Stimulated activated effector memory CD8-positive, alpha-beta T cell treated with anti-CD3 and anti-CD28 coated beads, Interleukin-12 subunit alpha, Interleukin-12 subunit beta, amount 100 ng/mL, for 72 hours (primary cell): ENCODE data around the gene RNU1-2.
A peak's percentile ranks its signal among the peaks of the same experiment; 100 is the strongest.
"Not testable (repeated sequence)": the region's sequence is repeated elsewhere in the genome, so short reads cannot be mapped to it uniquely, and the experiment has no call there.

Source experiments
- ATAC-seq: fragments of 150-1000 bp; cut with Tn5 transposase; 2 replicates; pipeline ENCODE4 v1.10.0; 2021
- DNase-seq, 2 donors: peaks; one replicate each; pipeline ENCODE4 v3.0.0; 2021 to 2022; ENCODE audit warnings: low spot score in 2 of 2
- H3K27ac Mint-ChIP-seq: one replicate; pipeline ENCODE4 v1.8.0; 2022; ENCODE audit warnings: mild to moderate bottlenecking, mixed read lengths
- H3K36me3 Mint-ChIP-seq: one replicate; pipeline ENCODE4 v1.8.0; 2022; ENCODE audit warnings: mild to moderate bottlenecking, mixed read lengths
- H3K4me1 Mint-ChIP-seq: one replicate; pipeline ENCODE4 v1.8.0; 2022; ENCODE audit warnings: mixed read lengths
- H3K4me3 Mint-ChIP-seq: one replicate; pipeline ENCODE4 v1.8.0; 2022; ENCODE audit warnings: mild to moderate bottlenecking, mixed read lengths
- H3K9me3 Mint-ChIP-seq: one replicate; pipeline ENCODE4 v1.8.0; 2022; ENCODE audit warnings: mixed read lengths

The RNU1-2 gene

DNA sequence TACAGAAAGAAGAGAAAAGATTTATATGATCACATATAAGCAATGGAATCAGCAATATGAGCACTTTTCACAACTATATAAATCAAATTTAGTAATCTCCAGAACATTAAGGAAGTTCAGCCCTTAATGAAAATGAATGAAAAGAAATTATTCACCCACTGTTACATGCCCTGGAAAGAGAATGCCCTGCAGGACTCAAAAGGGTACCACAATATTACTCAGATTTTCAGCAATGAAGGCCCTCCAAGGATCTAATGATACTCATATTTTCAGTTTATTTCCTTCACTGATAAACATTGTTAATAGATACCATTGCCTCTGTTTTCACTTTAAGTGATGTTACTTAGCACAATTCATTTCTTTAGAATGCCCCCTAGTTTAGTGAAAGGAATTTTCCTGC, 2.5 kb downstream of the RNU1-2 start:
- DNase-seq, ATAC-seq, H3K9me3 Mint-ChIP-seq: not testable (repeated sequence)
- peak overlapping the region; percentile 100 for H3K27ac Mint-ChIP-seq
- peaks cover 56% of the 10 kb centered on the region for H3K4me1 Mint-ChIP-seq
- peak overlapping the region; percentile 68 for H3K4me3 Mint-ChIP-seq
- peaks cover 35% of the 10 kb centered on the region for H3K36me3 Mint-ChIP-seq

DNA sequence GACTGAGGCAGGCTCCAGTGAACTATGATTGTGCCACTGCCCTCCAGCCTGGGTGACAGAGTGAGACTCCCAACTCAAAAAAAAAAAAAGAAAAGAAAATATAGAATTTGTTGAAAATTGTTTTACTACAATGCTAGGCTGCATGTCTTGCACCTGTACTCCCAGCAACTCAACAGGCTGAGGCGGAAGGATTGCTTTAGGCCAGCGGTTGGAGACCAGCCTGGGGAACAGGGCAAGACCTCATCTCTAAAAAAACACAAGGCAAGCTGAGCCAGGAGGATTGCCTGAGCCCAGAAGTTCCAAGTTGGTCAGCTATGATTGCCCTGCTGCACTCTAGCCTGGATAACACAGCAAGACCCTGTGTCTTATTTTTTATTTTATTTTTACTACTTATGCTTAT, 3.2 kb downstream of the RNU1-2 start:
- not testable (repeated sequence) for H3K9me3 Mint-ChIP-seq, H3K4me3 Mint-ChIP-seq, DNase-seq, ATAC-seq, H3K27ac Mint-ChIP-seq
- H3K36me3 Mint-ChIP-seq = peaks cover 35% of the 10 kb centered on the region
- H3K4me1 Mint-ChIP-seq = peaks cover 62% of the 10 kb centered on the region

DNA sequence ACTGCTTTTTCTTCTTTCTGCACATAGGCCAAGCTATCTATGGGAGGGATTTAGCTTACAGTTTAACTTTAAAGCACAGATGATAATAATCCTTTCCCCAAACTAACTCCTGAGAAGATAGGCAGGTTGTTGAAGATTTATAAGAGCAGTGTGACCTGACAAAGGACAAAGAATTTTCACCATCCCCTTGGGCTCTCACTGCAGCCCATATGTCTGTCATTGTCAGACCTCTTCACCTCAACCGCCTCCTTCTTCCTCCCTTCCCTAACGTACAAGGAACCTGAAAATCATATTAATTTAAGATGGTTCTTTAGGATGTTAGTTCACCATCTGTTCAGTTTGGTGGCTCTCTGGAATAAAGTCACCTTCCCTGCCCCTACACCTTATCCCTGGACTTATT, 5.0 kb downstream of the RNU1-2 start:
- DNase-seq = no peak
- peaks cover 54% of the 10 kb centered on the region for H3K4me1 Mint-ChIP-seq
- H3K9me3 Mint-ChIP-seq = no peaks in the 10 kb centered on the region
- H3K27ac Mint-ChIP-seq = no peak overlapping the region
- no peak for ATAC-seq
- H3K4me3 Mint-ChIP-seq = peak overlapping the region; percentile 13
- H3K36me3 Mint-ChIP-seq = peaks cover 26% of the 10 kb centered on the region

DNA sequence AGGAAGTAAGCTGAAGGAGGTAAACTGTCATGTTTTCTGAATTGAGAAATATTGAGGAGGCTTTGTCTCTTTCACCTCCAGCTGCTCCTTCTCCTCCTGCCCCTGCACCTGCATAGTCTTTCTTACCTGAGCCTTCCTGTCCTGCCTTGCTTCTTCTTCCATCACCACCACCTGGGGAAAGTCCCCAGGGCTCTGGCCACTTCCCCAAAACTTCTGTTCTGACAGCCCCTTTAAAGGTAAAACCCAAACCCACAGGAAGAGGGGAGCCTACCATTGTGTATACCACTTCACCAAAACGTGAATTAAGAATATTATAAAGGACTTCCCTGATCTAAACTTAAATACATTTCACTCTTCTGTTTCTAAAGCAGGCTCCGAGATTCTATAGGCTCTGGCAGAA, 5.6 kb downstream of the RNU1-2 start:
- Mint-ChIP-seq H3K4me1 (peaks cover 48% of the 10 kb centered on the region), H3K4me3 (peak overlapping the region; percentile 13), H3K36me3 (peaks cover 20% of the 10 kb centered on the region)
- not testable (repeated sequence) for ATAC-seq, H3K27ac Mint-ChIP-seq, H3K9me3 Mint-ChIP-seq, DNase-seq

DNA sequence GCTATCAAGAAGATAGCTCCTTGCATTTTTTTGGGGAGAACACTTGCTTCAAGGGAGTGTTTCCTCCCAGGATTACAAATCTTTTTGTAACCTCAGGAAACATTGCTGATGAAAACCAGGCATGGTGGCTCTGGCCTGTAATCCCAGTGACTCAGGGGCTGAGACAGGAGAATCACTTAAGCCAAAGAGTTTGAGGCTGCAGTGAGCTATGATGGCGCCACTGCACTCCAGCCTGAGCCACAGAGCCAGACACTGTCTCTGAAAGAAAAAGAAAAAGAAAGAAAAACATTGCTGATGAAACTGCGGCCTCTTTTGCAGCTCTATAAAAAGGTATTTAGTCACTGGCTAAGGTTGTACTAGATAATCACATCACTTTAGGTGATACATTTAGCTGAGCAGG, 7.3 kb downstream of the RNU1-2 start:
- Mint-ChIP-seq H3K9me3 (no peaks in the 10 kb centered on the region), H3K4me3 (no peak overlapping the region), H3K27ac (no peak overlapping the region), H3K36me3 (peaks cover 3% of the 10 kb centered on the region), H3K4me1 (peaks cover 39% of the 10 kb centered on the region)
- DNase-seq (no peak), ATAC-seq (no peak)

DNA sequence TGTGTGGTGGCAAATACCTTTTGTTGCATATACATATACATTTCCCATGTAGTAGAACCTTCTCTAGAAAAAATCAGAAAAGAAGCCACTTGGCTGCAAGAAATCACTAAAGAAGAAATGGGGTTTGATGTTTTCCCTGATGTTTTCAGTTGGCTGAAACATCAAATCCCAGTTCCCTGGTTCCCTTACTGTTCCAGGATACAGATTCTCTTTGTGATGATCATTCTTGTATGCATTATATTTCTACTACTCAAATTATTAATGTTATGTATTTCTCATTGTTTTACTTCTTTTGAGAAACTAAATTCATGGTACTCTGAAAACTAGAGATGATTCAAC, 7.6 kb downstream of the RNU1-2 start:
- Mint-ChIP-seq H3K4me3 (no peak overlapping the region), H3K4me1 (peaks cover 38% of the 10 kb centered on the region), H3K27ac (no peak overlapping the region), H3K36me3 (no peaks in the 10 kb centered on the region), H3K9me3 (no peaks in the 10 kb centered on the region)
- DNase-seq = no peak
- ATAC-seq = no peak

DNA sequence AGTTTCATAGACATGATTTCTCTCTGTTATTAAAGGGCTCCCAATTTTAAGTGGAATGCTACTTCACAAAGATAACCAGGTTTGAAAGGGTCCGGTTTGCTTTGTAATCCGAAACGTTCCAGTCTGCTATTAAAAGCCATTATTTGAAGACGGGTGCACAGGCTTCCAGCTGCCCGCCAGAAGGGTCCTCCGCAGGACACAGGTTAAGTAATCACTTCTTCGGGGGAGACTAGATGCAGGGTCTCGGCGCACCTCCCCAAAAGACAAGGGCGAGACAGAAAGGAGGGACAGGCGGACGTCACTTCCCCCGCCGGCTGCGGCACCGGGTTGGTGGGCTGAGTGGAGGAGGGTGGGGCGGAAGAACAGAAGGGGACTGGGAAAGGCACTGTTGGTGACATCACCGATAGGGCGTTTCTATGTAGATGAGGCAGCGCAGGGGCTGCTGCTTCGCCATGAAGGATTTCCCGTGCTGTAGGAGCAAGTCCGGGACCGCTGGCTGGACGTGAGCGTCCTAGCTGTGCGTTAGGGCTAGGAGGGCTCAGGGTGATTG, 8.9 kb downstream of the RNU1-2 start:
- Mint-ChIP-seq H3K4me1 (peaks cover 45% of the 10 kb centered on the region), H3K9me3 (no peaks in the 10 kb centered on the region), H3K4me3 (no peak overlapping the region), H3K36me3 (no peaks in the 10 kb centered on the region), H3K27ac (no peak overlapping the region)
- ATAC-seq (peak; percentile 94), DNase-seq (peak; percentile 97 to 98)

DNA sequence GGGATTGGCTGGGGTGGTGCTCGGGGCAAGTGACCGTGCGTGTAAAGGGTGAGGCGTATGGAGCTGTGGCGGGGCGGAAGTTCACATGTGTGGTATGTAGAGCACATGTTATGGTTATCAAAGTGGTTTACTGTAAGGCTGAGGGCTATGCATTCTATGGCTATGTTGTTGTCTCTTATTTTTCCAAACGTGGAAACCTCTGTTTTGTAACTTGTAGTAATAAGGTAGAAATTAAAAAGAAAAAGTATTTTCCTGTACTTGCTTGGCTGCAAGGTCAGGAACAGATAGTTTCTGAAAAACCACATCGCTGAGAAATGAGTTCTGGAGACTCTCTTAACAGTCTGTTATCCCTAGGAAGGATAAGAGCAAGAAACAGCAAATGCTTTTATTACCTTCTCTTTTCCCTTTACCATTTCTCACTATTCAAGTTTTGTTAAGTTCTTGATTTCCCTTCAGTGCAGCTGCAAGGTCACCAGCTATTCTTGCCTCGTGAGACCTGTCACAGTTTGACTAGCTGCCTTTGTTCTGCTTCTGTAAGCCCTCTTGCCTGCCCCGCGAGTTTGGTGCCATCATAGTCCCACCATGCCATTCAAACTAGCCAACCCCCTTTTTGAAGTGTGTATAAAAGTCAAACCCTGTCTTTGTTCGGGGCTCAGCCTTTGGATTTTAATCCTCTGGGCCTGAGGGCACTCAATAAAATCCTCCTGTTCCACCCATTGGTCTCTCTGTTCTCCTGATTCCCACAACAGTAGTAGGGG, 9.5 kb downstream of the RNU1-2 start:
- DNase-seq = peak in 1 of 2 donors; percentile 70
- Mint-ChIP-seq H3K36me3 (no peaks in the 10 kb centered on the region), H3K9me3 (no peaks in the 10 kb centered on the region), H3K4me1 (peaks cover 50% of the 10 kb centered on the region), H3K27ac (no peak overlapping the region), H3K4me3 (no peak overlapping the region)
- peak; percentile 88 for ATAC-seq

DNA sequence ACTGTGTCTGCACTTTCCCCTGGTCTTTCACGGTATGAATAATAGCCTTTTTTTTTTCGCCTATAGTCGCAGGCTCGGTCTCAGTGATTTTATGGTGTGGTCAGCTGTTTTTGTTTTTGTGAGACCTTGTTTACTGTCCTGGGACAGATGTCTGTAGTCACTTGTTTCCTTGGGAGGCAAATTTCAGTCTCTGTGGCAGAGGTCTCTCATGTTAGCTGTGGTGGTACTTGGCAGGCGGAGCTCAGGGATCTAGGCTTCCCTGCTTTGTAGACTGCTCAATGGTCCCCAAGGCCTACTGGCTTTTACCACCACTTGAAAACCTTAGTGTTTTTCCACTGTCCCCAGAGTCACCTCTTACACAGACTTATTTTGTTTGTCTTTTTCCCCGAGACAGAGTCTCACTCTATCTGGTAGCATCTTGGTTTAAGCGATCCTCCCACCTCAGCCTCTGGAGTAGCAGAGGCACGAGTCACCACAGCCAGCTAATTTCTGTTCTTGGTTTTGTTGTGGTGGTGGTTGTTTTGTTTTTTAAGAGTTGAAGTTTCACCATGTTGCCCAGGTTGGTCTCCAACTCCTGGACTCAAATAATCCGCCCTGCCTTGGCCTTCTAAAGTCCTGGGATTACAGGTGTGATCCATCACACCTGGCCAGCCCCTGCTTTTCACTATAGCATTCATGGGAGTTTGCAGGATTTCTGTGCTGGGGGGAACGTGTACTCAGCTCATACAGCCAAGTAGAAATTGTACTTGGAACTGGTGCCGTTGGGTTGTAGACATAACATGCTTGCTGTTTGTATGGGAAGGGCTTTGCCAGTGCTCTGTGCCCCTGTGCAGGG, 10.3 kb downstream of the RNU1-2 start:
- Mint-ChIP-seq H3K36me3 (no peaks in the 10 kb centered on the region), H3K4me3 (no peak overlapping the region), H3K9me3 (no peaks in the 10 kb centered on the region), H3K27ac (no peak overlapping the region), H3K4me1 (peaks cover 45% of the 10 kb centered on the region)
- peak; percentile 38 for ATAC-seq
- DNase-seq = no peak

DNA sequence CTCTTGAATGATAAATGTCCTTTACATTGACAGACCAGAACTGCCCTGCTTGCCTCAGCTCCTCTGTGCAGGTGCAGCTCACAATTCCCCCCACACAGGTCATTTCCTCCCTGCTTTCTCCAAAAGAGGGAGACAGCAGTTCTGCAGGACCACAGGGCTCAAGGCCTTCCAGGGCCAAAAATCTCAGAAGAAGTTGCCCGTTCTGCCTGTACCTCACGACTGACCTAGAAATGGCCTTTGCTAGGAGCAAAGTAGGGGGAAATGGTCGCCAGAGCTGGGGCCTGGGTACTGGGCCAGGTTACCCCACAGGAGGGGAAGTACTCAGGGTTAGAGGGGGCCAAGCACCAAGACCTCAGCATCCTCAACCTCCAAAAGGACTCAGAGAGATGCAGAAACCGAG, 11.1 kb downstream of the RNU1-2 start:
- no peak overlapping the region for H3K27ac Mint-ChIP-seq
- DNase-seq (no peak), ATAC-seq (no peak)
- peaks cover 40% of the 10 kb centered on the region for H3K4me1 Mint-ChIP-seq
- no peaks in the 10 kb centered on the region for H3K9me3 Mint-ChIP-seq
- H3K4me3 Mint-ChIP-seq = no peak overlapping the region
- no peaks in the 10 kb centered on the region for H3K36me3 Mint-ChIP-seq

DNA sequence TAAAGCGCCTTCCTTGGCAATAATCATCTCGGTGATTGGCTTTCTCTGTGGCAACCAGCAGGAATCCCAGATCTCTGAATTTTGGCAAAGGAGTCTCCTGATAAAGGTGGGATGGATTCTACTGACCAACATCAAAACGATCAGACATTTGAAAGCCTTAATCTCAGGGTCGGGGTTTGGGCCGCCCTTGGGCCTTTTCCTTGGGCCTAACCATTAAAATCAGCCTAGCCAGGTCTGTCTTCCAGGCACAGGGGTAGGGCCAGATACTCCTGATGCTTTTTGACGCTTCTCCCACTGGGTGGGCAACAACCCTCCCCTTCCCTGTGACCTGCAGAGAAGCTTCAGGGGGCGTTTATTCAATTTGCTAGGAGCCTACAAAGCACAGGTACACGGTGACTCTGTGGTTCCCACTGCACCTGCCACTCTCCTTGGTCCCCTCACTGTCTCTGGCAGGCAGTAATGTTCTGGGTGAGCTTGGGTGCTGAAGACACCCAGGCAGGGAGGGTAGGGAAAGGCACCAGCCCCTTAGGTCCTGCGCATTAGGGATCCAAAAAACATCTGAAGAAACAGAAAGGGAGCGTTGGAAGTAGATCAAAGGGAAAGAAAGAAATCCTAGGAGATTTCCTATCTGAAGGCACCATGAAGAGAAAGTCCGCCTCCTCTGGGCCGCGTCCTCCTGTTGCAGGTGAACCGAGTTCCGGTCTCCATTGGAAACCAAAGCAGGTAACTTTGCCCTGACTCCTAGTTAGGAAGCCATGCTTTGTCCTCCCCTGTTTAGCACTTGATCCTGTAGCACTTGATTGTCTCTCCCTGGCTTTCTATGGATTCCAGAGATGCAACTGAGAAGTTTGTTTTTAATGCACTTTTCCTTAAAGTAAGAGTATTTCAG, 12.3 kb downstream of the RNU1-2 start:
- no peak overlapping the region for H3K4me3 Mint-ChIP-seq
- peak overlapping the region; percentile 55 for H3K27ac Mint-ChIP-seq
- no peaks in the 10 kb centered on the region for H3K9me3 Mint-ChIP-seq

DNA sequence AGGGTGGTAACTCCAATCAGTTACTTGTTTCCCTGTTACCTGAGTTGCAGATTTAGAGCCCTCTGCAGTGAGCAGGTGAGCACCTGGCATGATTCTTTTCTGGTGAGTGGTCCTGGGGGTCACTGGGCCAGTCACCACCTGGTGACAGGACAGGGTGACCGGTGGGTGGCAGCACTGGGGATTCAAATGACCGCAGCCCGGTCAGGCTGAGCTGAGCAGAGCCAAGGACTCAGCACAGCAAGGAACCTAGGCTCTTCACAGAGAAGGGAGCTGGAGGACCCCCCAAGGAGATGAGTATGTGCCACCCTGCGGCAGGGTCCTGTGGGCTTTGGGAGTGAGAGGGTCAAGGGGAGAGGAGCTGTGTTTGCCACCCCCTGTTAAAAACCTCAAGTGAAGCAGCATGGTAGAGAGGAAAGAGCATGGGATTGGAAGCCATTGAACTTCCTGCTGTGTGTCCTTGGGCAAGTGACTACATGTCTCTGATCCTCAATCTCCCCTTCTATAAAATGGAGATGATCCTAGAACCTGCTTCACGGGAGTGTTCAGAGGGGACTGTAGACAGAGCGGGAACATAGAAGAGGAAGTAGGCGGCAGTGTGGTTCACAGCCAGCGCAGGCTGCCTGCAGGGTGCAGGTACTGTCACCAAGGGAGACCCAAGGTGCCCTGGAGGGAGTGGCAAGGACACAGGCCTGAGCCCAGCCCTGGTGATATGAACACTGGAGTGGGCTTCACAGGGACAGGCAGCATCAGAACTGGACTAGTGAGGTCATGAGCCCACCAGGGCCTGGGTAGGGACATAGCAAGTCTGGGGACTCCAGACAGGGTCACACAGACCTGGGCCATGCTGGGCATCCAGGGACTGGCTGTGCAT, 16.3 kb downstream of the RNU1-2 start:
- not testable (repeated sequence) for ATAC-seq, H3K9me3 Mint-ChIP-seq, DNase-seq
- H3K4me1 Mint-ChIP-seq = peaks cover 66% of the 10 kb centered on the region
- peaks cover 13% of the 10 kb centered on the region for H3K36me3 Mint-ChIP-seq
- H3K27ac Mint-ChIP-seq = peak overlapping the region; percentile 21
- peak overlapping the region; percentile 88 for H3K4me3 Mint-ChIP-seq

More for the DNA sequence above, 12.3 kb downstream of the RNU1-2 start:
- Mint-ChIP-seq H3K4me1 (peaks cover 47% of the 10 kb centered on the region), H3K36me3 (peaks cover under 1% of the 10 kb centered on the region)
- no peak for ATAC-seq
- no peak for DNase-seq

DNA sequence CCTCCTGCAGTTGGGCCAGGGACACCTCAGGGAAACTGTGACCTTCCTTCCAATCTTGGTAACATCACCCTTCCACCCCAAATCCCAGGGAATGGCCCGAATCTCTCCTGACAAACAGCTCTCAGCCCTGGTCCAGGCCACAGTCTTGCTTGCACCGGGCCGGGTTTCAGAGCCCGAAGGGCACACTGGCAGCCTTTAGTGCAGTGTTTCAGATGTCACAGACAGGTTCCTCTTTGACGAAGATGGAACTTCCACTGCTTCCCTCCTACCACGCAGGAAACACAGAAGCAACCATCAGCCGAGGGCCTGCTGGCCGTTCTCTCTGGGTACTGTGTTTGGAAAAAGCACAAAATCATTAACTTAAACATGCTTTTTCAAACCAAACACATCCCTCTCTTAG, 17.0 kb downstream of the RNU1-2 start:
- H3K4me1 Mint-ChIP-seq = peaks cover 62% of the 10 kb centered on the region
- not testable (repeated sequence) for H3K9me3 Mint-ChIP-seq, H3K27ac Mint-ChIP-seq, ATAC-seq, DNase-seq
- H3K4me3 Mint-ChIP-seq = peak overlapping the region; percentile 88
- H3K36me3 Mint-ChIP-seq = peaks cover 13% of the 10 kb centered on the region

DNA sequence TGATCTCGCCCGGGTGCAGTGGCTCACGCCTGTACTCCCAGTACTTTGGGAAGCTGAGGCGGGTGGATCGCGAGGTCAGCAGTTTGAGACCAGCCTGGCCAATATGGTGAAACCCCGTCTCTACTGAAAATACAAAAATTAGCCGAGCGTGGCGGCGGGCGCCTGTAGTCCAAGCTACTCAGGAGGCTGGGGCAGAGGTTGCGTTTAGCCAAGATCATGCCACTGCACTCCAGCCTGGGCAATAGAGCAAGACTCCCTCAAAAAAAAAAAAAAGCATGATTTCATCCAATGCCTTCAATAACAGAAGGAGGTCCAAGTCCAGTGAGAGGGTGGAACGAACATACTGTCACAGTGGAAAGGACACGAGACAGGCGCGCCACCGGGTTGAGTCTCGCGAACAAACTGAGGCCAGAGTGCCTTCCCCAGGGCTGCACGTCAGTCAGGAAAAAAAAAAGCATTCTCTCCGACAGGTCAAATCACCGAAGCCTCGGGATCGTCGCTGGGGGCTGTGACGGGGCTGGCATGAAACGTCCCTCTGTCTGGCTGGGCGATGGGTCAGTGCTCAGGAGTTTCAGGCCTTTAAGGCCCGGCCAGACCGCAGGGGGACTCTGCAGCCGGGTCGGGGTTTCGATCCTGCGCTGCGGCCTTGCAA, 17.5 kb downstream of the RNU1-2 start:
- H3K9me3 Mint-ChIP-seq = no peaks in the 10 kb centered on the region
- peak overlapping the region; percentile 68 for H3K27ac Mint-ChIP-seq
- no peak for ATAC-seq
- H3K36me3 Mint-ChIP-seq = peaks cover 13% of the 10 kb centered on the region
- H3K4me1 Mint-ChIP-seq = peaks cover 56% of the 10 kb centered on the region
- peak overlapping the region; percentile 88 for H3K4me3 Mint-ChIP-seq
- DNase-seq = no peak
